Esophagus muscularis mucosa (tissue), 4 donors: ENCODE data around the gene XIRP2. TPM values are rescaled to one million over a fixed set of nuclear protein-coding genes. Genes with fewer than 3 reads are reported as not detected.
"Not testable (repeated sequence)": the region's sequence is repeated elsewhere in the genome, so short reads cannot be mapped to it uniquely, and the experiment has no call there.

ENCODE experiments used
- DNase-seq: peaks from one replicate; pipeline ENCODE4 v3.0.0-alpha.2; 2017; ENCODE audit errors: extremely low spot score
- H3K27ac ChIP-seq, 4 donors: fragments of 200-600 bp; sonication (generic); replicated peaks in 1 of 4; 1 replicate in 3 of 4; 2 replicates in 1 of 4; pipeline ENCODE4 v1.5.1; 2016 to 2019; ENCODE audit warnings: mild to moderate bottlenecking in 1 of 4
- H3K27me3 ChIP-seq, 4 donors: fragments of 200-600 bp; sonication (generic); one replicate each; pipeline versions ENCODE4 v1.5.1 to v1.6.0; 2016 to 2019
- H3K36me3 ChIP-seq, 4 donors: fragments of 200-600 bp; sonication (generic); one replicate each; pipeline ENCODE4 v1.5.1; 2016 to 2019
- H3K4me1 ChIP-seq, 4 donors: fragments of 200-600 bp; sonication (generic); one replicate each; pipeline ENCODE4 v1.5.1; 2016 to 2019
- H3K4me3 ChIP-seq, 4 donors: fragments of 200-600 bp; sonication (generic); 1 replicate in 2 of 4; 2 replicates in 2 of 4; pipeline ENCODE4 v1.5.1; 2016 to 2019; ENCODE audit warnings: mild to moderate bottlenecking in 4 of 4, moderate library complexity in 1 of 4
- H3K9me3 ChIP-seq, 4 donors: fragments of 200-600 bp; sonication (generic); 1 replicate in 3 of 4; 2 replicates in 1 of 4; pipeline ENCODE4 v1.5.1; 2016 to 2019
- EP300 ChIP-seq: sonication (generic); formaldehyde crosslinking; IDR thresholded peaks from one replicate; pipeline ENCODE4 v1.6.1; 2017; ENCODE audit warnings: antibody characterized with exemption
- POLR2A ChIP-seq: fragments of 450-650 bp; IDR thresholded peaks from one replicate; pipeline ENCODE4 v1.6.1; 2017; ENCODE audit warnings: antibody characterized with exemption, moderate library complexity, mild to moderate bottlenecking, low read depth
- POLR2AphosphoS5 ChIP-seq, 2 donors: sonication (generic); formaldehyde crosslinking; IDR thresholded peaks; one replicate each; pipeline ENCODE4 v1.6.1; 2017; ENCODE audit warnings: antibody characterized with exemption in 2 of 2
- WGBS: methylation state at CpG from one replicate; pipeline ENCODE4 v1.1.5; 2018; 5-methylcytosine and 5-hydroxymethylcytosine counted together
- intact Hi-C: fragments of 100-400 bp; cut with DNase I; formaldehyde crosslinking; loops from one replicate; pipeline ENCODE4 v1.15.1; 2023
- total RNA-seq, 4 donors: library from RNA; depleted of rRNA; stranded (reverse); fragments of >200 nt; gene quantifications; one replicate each; pipeline versions ENCODE4 v1.1.0 to v1.2.1, GENCODE V29; 2016
- TF ChIP-seq, protein P1 (sequence below), 3 experiments: fragments of 200-600 bp in 2 of 3; fragments of 450-650 bp in 1 of 3; sonication (generic) in 2 of 3; IDR thresholded peaks; one replicate each; pipeline ENCODE4 v1.5.1; 2017 to 2019; ENCODE audit warnings: antibody characterized with exemption in 3 of 3, mild to moderate bottlenecking in 2 of 3, moderate library complexity in 1 of 3

The XIRP2 gene
- total RNA-seq, 4 donors from 2014 or later: 0.06 TPM; not detected in 3

DNA sequence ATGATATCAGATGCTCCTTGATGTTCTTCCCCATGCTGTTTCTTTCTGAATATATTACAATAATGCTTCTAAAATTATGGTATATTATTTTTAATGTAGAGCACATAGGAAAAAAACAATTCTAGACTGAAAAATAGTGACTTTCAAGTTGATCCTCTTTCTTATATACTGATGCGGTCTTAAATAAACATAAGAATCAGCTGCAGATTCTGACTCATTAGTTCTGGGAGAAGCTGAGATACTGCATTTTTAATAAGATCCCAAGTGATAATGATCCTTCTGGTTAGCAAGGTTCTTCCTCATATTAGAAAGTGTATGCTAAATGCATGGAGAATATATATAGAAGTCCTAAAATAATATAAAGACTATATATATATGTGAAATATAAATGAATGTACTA is 124.9 kb downstream of the XIRP2 start:
- TF ChIP-seq, protein P1, sequence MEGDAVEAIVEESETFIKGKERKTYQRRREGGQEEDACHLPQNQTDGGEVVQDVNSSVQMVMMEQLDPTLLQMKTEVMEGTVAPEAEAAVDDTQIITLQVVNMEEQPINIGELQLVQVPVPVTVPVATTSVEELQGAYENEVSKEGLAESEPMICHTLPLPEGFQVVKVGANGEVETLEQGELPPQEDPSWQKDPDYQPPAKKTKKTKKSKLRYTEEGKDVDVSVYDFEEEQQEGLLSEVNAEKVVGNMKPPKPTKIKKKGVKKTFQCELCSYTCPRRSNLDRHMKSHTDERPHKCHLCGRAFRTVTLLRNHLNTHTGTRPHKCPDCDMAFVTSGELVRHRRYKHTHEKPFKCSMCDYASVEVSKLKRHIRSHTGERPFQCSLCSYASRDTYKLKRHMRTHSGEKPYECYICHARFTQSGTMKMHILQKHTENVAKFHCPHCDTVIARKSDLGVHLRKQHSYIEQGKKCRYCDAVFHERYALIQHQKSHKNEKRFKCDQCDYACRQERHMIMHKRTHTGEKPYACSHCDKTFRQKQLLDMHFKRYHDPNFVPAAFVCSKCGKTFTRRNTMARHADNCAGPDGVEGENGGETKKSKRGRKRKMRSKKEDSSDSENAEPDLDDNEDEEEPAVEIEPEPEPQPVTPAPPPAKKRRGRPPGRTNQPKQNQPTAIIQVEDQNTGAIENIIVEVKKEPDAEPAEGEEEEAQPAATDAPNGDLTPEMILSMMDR (IDR thresholded peaks at IDR 0.05): no peak
- TF ChIP-seq POLR2A: no peak
- no peak for TF ChIP-seq EP300
- no peak for TF ChIP-seq POLR2AphosphoS5 (IDR thresholded peaks at IDR 0.05)
- intact Hi-C loops: no loop called here
- H3K4me3 ChIP-seq: no peak overlapping the region
- H3K36me3 ChIP-seq: no peaks in the 10 kb centered on the region
- H3K9me3 ChIP-seq: no peaks in the 10 kb centered on the region
- no peaks in the 10 kb centered on the region for H3K4me1 ChIP-seq
- no peaks in the 10 kb centered on the region for H3K27me3 ChIP-seq
- DNase-seq: no peak
- H3K27ac ChIP-seq: no peak overlapping the region
- WGBS: 83% methylated on average over 1 of the region's 1 CpG

DNA sequence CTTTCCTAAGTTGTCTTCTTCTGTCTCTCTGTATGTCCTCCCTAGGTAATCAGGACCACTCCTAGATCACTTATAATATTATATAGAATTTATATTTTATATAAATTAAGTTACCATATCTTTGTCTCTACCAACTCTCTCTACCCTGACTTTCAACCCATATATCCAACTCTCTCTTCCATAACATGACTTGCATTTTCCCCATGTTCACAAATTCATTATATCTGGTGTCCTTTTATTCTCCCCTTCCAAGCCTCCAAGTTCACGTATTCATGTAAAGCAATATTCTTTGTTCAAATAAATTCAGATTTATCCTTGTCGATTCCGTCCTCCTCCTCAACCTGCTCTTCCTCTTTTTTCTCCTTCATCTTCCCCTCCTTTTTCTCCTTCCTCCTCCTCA is 127.5 kb downstream of the XIRP2 start:
- Histone ChIP-seq H3K27ac (no peak overlapping the region), H3K36me3 (no peaks in the 10 kb centered on the region), H3K4me1 (no peaks in the 10 kb centered on the region), H3K27me3 (no peaks in the 10 kb centered on the region), H3K4me3 (no peak overlapping the region), H3K9me3 (no peaks in the 10 kb centered on the region)
- no peak for TF ChIP-seq POLR2AphosphoS5 (IDR thresholded peaks at IDR 0.05)
- TF ChIP-seq, protein P1 (IDR thresholded peaks at IDR 0.05): no peak
- TF ChIP-seq EP300: no peak
- no peak for TF ChIP-seq POLR2A
- intact Hi-C loops: no loop called here
- WGBS: 88% methylated on average over 3 of the region's 3 CpGs
- no peak for DNase-seq

DNA sequence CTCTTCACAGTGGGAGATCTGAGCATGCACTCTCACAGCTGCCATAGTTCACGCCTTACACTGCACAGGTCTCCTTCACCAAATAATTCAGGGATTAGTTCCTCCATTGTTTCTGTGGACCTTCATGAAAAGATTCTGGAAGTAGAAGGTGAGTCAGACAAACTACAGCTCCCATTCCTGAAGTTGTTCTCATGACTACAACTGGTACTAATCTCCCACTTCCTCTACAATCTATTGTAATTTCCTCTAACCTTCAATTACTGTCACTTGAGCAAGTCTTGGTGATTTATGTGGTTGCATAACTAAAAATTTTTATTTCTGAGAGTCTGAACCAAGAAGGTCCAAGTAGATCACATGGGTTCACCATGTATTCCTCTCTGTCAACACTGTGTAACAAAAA is 128.7 kb downstream of the XIRP2 start:
- no peak overlapping the region for H3K27ac ChIP-seq
- intact Hi-C loops: no loop called here
- no peaks in the 10 kb centered on the region for H3K27me3 ChIP-seq
- H3K9me3 ChIP-seq: no peaks in the 10 kb centered on the region
- no peaks in the 10 kb centered on the region for H3K4me1 ChIP-seq
- WGBS: 100% methylated on average over 1 of the region's 1 CpG
- no peak for DNase-seq
- no peaks in the 10 kb centered on the region for H3K36me3 ChIP-seq
- no peak overlapping the region for H3K4me3 ChIP-seq
- TF ChIP-seq POLR2AphosphoS5 (IDR thresholded peaks at IDR 0.05) (no peak), EP300 (no peak), POLR2A (no peak)
- TF ChIP-seq, protein P1 (IDR thresholded peaks at IDR 0.05): no peak

DNA sequence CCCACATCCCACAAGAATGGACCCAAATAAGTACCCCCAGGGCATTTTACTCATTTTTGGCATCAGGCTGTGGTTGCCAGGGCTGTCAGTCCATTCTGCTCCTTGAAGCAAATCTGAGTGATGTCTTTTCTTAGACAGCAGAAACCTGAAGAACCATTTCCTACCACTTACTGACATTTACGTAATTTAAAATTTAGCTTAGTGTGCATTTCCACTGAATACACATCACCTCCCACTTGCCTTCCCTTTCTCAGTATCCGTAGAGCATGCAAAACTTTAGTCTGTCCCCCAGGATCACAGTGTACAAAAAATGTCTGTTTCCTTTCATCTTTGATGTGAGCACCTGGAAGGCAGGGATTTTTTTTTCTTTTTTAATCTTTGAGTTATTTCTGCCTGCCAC is 130.3 kb downstream of the XIRP2 start:
- intact Hi-C loops: no loop called here
- no peak for DNase-seq
- 66% methylated on average over 2 of the region's 2 CpGs for WGBS
- no peaks in the 10 kb centered on the region for H3K4me1 ChIP-seq
- no peaks in the 10 kb centered on the region for H3K9me3 ChIP-seq
- TF ChIP-seq POLR2AphosphoS5 (IDR thresholded peaks at IDR 0.05): no peak
- TF ChIP-seq, protein P1 (IDR thresholded peaks at IDR 0.05): no peak
- TF ChIP-seq POLR2A: no peak
- no peak for TF ChIP-seq EP300
- no peak overlapping the region for H3K27ac ChIP-seq
- H3K27me3 ChIP-seq: no peaks in the 10 kb centered on the region
- H3K36me3 ChIP-seq: no peaks in the 10 kb centered on the region
- no peak overlapping the region for H3K4me3 ChIP-seq

DNA sequence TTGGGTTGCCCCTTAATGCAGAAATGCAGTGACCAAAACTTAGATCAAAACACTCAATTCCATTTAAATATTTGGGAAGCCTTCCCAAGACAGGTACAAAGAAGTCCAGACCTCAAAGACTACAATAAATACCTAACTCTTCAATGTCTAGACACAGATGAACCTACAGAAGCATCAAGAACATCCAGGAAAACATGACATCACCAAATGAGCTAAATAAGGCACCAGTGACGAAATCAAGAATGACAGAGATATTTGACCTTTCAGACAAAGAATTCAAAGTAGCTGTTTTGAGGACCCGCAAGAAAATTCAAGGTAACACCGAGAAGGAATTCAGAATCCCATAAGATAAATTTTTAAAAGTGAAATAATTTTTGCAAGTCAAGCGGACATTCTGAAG is 140.2 kb downstream of the XIRP2 start:
- H3K36me3 ChIP-seq: no peaks in the 10 kb centered on the region
- TF ChIP-seq POLR2A (no peak), POLR2AphosphoS5 (IDR thresholded peaks at IDR 0.05) (no peak), EP300 (no peak)
- DNase-seq: no peak
- H3K4me3 ChIP-seq: no peak overlapping the region
- peaks cover 0 to 20% (median 10%) of the 10 kb centered on the region in 4 donors for H3K9me3 ChIP-seq
- intact Hi-C loops: no loop called here
- no peak overlapping the region for H3K27ac ChIP-seq
- H3K27me3 ChIP-seq: no peaks in the 10 kb centered on the region
- H3K4me1 ChIP-seq: no peaks in the 10 kb centered on the region
- WGBS: 92% methylated on average over 4 of the region's 4 CpGs

DNA sequence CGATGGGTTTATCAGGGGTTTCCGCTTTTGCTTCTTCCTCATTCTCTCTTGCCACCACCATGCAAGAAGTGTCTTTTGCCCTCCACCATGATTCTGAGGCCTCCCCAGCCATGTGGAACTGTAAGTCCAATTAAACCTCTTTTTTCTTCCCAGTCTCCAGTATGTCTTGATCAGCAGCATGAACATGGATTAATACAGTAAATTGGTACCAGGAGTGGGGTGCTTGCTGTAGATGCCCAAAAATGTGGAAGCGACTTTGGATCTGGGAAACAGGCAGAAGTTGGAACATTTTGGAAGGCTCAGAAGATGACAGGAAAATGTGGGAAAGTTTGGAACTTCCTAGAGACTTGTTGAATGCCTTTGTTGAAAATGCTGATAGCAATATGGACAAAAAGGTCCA is 146.7 kb downstream of the XIRP2 start:
- peaks cover 0 to 38% (median 29%) of the 10 kb centered on the region in 4 donors for H3K9me3 ChIP-seq
- intact Hi-C loops: not testable (repeated sequence)

More for the DNA sequence above, 146.7 kb downstream of the XIRP2 start:
- not testable (repeated sequence) for H3K4me3 ChIP-seq, H3K27me3 ChIP-seq, H3K27ac ChIP-seq, H3K36me3 ChIP-seq, DNase-seq, H3K4me1 ChIP-seq
- 99% methylated on average over 3 of the region's 3 CpGs for WGBS
